PC-9 (cell line): ENCODE results near the gene SST.

ENCODE experiments used
- EZH2 ChIP-seq: fragments of 200-600 bp; sonication (generic); IDR thresholded peaks from 2 replicates; pipeline ENCODE4 v1.8.0; 2017; ENCODE audit warnings: antibody characterized with exemption, low read depth
- TF ChIP-seq, protein P1 (sequence below): fragments of 200-600 bp; sonication (generic); conservative IDR thresholded peaks from 2 replicates; pipeline ENCODE4 v1.6.1; 2017; ENCODE audit warnings: mixed run types, antibody characterized with exemption, mild to moderate bottlenecking, moderate library complexity

GRCh38 chr3:187706971-187707370, 36.8 kb upstream of the SST start:
- TF ChIP-seq, protein P1, sequence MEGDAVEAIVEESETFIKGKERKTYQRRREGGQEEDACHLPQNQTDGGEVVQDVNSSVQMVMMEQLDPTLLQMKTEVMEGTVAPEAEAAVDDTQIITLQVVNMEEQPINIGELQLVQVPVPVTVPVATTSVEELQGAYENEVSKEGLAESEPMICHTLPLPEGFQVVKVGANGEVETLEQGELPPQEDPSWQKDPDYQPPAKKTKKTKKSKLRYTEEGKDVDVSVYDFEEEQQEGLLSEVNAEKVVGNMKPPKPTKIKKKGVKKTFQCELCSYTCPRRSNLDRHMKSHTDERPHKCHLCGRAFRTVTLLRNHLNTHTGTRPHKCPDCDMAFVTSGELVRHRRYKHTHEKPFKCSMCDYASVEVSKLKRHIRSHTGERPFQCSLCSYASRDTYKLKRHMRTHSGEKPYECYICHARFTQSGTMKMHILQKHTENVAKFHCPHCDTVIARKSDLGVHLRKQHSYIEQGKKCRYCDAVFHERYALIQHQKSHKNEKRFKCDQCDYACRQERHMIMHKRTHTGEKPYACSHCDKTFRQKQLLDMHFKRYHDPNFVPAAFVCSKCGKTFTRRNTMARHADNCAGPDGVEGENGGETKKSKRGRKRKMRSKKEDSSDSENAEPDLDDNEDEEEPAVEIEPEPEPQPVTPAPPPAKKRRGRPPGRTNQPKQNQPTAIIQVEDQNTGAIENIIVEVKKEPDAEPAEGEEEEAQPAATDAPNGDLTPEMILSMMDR: no peak
- no peak for TF ChIP-seq EZH2
